NCI-H69 (cell line): ENCODE results near the gene PTPRH.
"Not testable (repeated sequence)": the region's sequence is repeated elsewhere in the genome, so short reads cannot be mapped to it uniquely, and the experiment has no call there.

ENCODE experiments used
- DNase-seq: peaks from one replicate; lab custom pipeline; 2025; lab: John Stamatoyannopoulos, UW

Gene PTPRH

GRCh38 chr19:55158848-55159749 is 50.2 kb downstream of the PTPRH start:
- DNase-seq, result peak; percentile 33

GRCh38 chr19:55158423-55158822 is 50.9 kb downstream of the PTPRH start:
- DNase-seq, result no peak

GRCh38 chr19:55157064-55157908 is 52.0 kb downstream of the PTPRH start, which contains the start of gene TNNI3:
TSS of gene TNNI3 (minus strand) at chr19:55157732. CDS start at chr19:55157589, 143 bp downstream.
- no peak for DNase-seq

- DNase-seq, result peak; percentile 96
Measured at GRCh38 chr19:55156202-55157063, 52.9 kb downstream of the PTPRH start.

- DNase-seq, result not testable (repeated sequence)
Measured at GRCh38 chr19:55155784-55156183, 53.5 kb downstream of the PTPRH start.

- DNase-seq, result no peak
Measured at GRCh38 chr19:55153652-55154264, 55.5 kb downstream of the PTPRH start.

- peak; percentile 81 for DNase-seq
Measured at GRCh38 chr19:55152017-55152416, 57.3 kb downstream of the PTPRH start.

GRCh38 chr19:55149078-55150003 is 60.0 kb downstream of the PTPRH start, which contains the start of gene TNNT1:
TSS of gene TNNT1 (minus strand) at chr19:55149206. CDS start at chr19:55147157, 2,049 bp downstream.
- DNase-seq, result peak; percentile 40

- DNase-seq, result peak; percentile 44
Measured at GRCh38 chr19:55147545-55148251, 61.6 kb downstream of the PTPRH start.

GRCh38 chr19:55146705-55147273 is 62.5 kb downstream of the PTPRH start:
- peak; percentile 96 for DNase-seq

- DNase-seq, result peak; percentile 85
Measured at GRCh38 chr19:55146078-55146704, 63.1 kb downstream of the PTPRH start.

- DNase-seq, result no peak
Measured at GRCh38 chr19:55145232-55145631, 64.1 kb downstream of the PTPRH start.

GRCh38 chr19:55141696-55142095 is 67.6 kb downstream of the PTPRH start:
- peak; percentile 54 for DNase-seq

GRCh38 chr19:55137915-55138314 is 71.4 kb downstream of the PTPRH start:
- no peak for DNase-seq

GRCh38 chr19:55136399-55137102 is 72.8 kb downstream of the PTPRH start:
- DNase-seq, result no peak

- no peak for DNase-seq
Measured at GRCh38 chr19:55134736-55135135, 74.6 kb downstream of the PTPRH start.

- DNase-seq, result no peak
Measured at GRCh38 chr19:55133639-55134444, 75.5 kb downstream of the PTPRH start.
